Vagina (tissue), 2 donors: ENCODE results near the gene SCYGR1. TPM values are rescaled to one million over a fixed set of nuclear protein-coding genes. Genes with fewer than 3 reads are reported as not detected.

ENCODE experiments used
- DNase-seq, 2 donors: peaks; one replicate each; pipeline ENCODE4 v3.0.0-alpha.2; 2017; ENCODE audit errors: extremely low spot score in 2 of 2
- H3K27ac ChIP-seq: fragments of 200-600 bp; sonication (generic); one replicate; pipeline ENCODE4 v1.5.1; 2019
- H3K27me3 ChIP-seq: fragments of 200-600 bp; sonication (generic); one replicate; pipeline ENCODE4 v1.5.1; 2019
- H3K36me3 ChIP-seq, 2 donors: fragments of 200-600 bp; sonication (generic); one replicate each; pipeline ENCODE4 v1.5.1; 2017 to 2019
- H3K4me1 ChIP-seq: fragments of 200-600 bp; sonication (generic); one replicate; pipeline ENCODE4 v1.5.1; 2019
- H3K4me3 ChIP-seq, 2 donors: fragments of 200-600 bp; sonication (generic); 1 replicate in 1 of 2; 2 replicates in 1 of 2; pipeline ENCODE4 v1.5.1; 2016 to 2019
- H3K9me3 ChIP-seq: fragments of 200-600 bp; sonication (generic); one replicate; pipeline ENCODE4 v1.5.1; 2019
- CTCF ChIP-seq, 3 experiments: fragments of 450-650 bp in 2 of 3; fragments of 200-600 bp in 1 of 3; sonication (generic) in 1 of 3; IDR thresholded peaks; one replicate each; pipeline ENCODE4 v1.5.1; 2017 to 2019; ENCODE audit warnings: antibody characterized with exemption in 3 of 3, mild to moderate bottlenecking in 2 of 3, moderate library complexity in 2 of 3
- POLR2A ChIP-seq, 2 donors: fragments of 450-650 bp; IDR thresholded peaks; one replicate each; pipeline ENCODE4 v1.6.1; 2017; ENCODE audit warnings: antibody characterized with exemption in 2 of 2, mild to moderate bottlenecking in 2 of 2, moderate library complexity in 2 of 2
- POLR2AphosphoS5 ChIP-seq, 2 donors: sonication (generic); formaldehyde crosslinking; IDR thresholded peaks; one replicate each; pipeline ENCODE4 v1.9.0; 2017; ENCODE audit warnings: antibody characterized with exemption in 2 of 2, mild to moderate bottlenecking in 2 of 2, low read depth in 1 of 2; ENCODE audit not compliant: insufficient read depth in 1 of 2
- intact Hi-C: fragments of 100-400 bp; cut with DNase I; formaldehyde crosslinking; loops from one replicate; pipeline ENCODE4 v1.15.1; 2023
- total RNA-seq: library from RNA; depleted of rRNA; stranded (reverse); fragments of >200 nt; gene quantifications from one replicate; pipeline ENCODE4 v1.2.3, GENCODE V29; 2016

The SCYGR1 gene
- total RNA-seq, 1 donor from 2014 or later, result not detected

- no peak for DNase-seq
- intact Hi-C loops, result no loop called here
Measured at GRCh38 chr2:227395556-227395955, 7.8 kb upstream of the SCYGR1 start.

GRCh38 chr2:227394401-227394800, 6.7 kb upstream of the SCYGR1 start:
- DNase-seq, result no peak
- no peak for TF ChIP-seq POLR2A (IDR thresholded peaks at IDR 0.05)
- TF ChIP-seq POLR2AphosphoS5 (IDR thresholded peaks at IDR 0.05; ENCODE audit: insufficient read depth in 1 of 2, low read depth in 1 of 2), result no peak
- TF ChIP-seq CTCF (IDR thresholded peaks at IDR 0.05), result no peak
- H3K4me1 ChIP-seq, result no peaks in the 10 kb centered on the region
- no peaks in the 10 kb centered on the region for H3K27me3 ChIP-seq
- intact Hi-C loops, result no loop called here
- no peak overlapping the region for H3K4me3 ChIP-seq
- no peaks in the 10 kb centered on the region for H3K36me3 ChIP-seq
- H3K9me3 ChIP-seq, result no peaks in the 10 kb centered on the region
- H3K27ac ChIP-seq, result no peak overlapping the region

More at GRCh38 chr2:227395556-227395955, 7.8 kb upstream of the SCYGR1 start:
- H3K4me1 ChIP-seq, result no peaks in the 10 kb centered on the region
- no peaks in the 10 kb centered on the region for H3K27me3 ChIP-seq
- H3K9me3 ChIP-seq, result no peaks in the 10 kb centered on the region
- no peak overlapping the region for H3K27ac ChIP-seq
- no peak overlapping the region for H3K4me3 ChIP-seq
- TF ChIP-seq CTCF (IDR thresholded peaks at IDR 0.05) (no peak), POLR2A (IDR thresholded peaks at IDR 0.05) (no peak), POLR2AphosphoS5 (IDR thresholded peaks at IDR 0.05; ENCODE audit: insufficient read depth in 1 of 2, low read depth in 1 of 2) (no peak)
- H3K36me3 ChIP-seq, result no peaks in the 10 kb centered on the region

- H3K4me3 ChIP-seq, result no peak overlapping the region
- intact Hi-C loops, result no loop called here
- H3K27me3 ChIP-seq, result no peaks in the 10 kb centered on the region
- no peaks in the 10 kb centered on the region for H3K36me3 ChIP-seq
- H3K9me3 ChIP-seq, result no peaks in the 10 kb centered on the region
- no peaks in the 10 kb centered on the region for H3K4me1 ChIP-seq
- DNase-seq, result no peak
- H3K27ac ChIP-seq, result no peak overlapping the region
- no peak for TF ChIP-seq POLR2AphosphoS5 (IDR thresholded peaks at IDR 0.05; ENCODE audit: insufficient read depth in 1 of 2, low read depth in 1 of 2)
- TF ChIP-seq CTCF (IDR thresholded peaks at IDR 0.05), result no peak
- no peak for TF ChIP-seq POLR2A (IDR thresholded peaks at IDR 0.05)
Measured at GRCh38 chr2:227390468-227391256, 2.9 kb upstream of the SCYGR1 start.

GRCh38 chr2:227389661-227390060, 1.9 kb upstream of the SCYGR1 start:
- no peaks in the 10 kb centered on the region for H3K27me3 ChIP-seq
- TF ChIP-seq POLR2AphosphoS5 (IDR thresholded peaks at IDR 0.05; ENCODE audit: insufficient read depth in 1 of 2, low read depth in 1 of 2) (no peak), CTCF (IDR thresholded peaks at IDR 0.05) (no peak), POLR2A (IDR thresholded peaks at IDR 0.05) (no peak)
- no peak for DNase-seq
- H3K27ac ChIP-seq, result no peak overlapping the region
- H3K4me1 ChIP-seq, result no peaks in the 10 kb centered on the region
- intact Hi-C loops, result no loop called here
- H3K36me3 ChIP-seq, result no peaks in the 10 kb centered on the region
- H3K9me3 ChIP-seq, result no peaks in the 10 kb centered on the region
- no peak overlapping the region for H3K4me3 ChIP-seq

GRCh38 chr2:227389231-227389630, 1.5 kb upstream of the SCYGR1 start:
- no peaks in the 10 kb centered on the region for H3K9me3 ChIP-seq
- no peak overlapping the region for H3K4me3 ChIP-seq
- no peak for TF ChIP-seq POLR2A (IDR thresholded peaks at IDR 0.05)
- TF ChIP-seq CTCF (IDR thresholded peaks at IDR 0.05), result no peak
- no peak for TF ChIP-seq POLR2AphosphoS5 (IDR thresholded peaks at IDR 0.05; ENCODE audit: insufficient read depth in 1 of 2, low read depth in 1 of 2)

More at GRCh38 chr2:227389231-227389630, 1.5 kb upstream of the SCYGR1 start:
- DNase-seq, result no peak
- no peaks in the 10 kb centered on the region for H3K4me1 ChIP-seq
- H3K36me3 ChIP-seq, result no peaks in the 10 kb centered on the region
- intact Hi-C loops, result no loop called here
- H3K27me3 ChIP-seq, result no peaks in the 10 kb centered on the region
- no peak overlapping the region for H3K27ac ChIP-seq
